GM21360 (cell line): Measurements from ENCODE around the gene STOML1.
A peak's percentile ranks its signal among the peaks of the same experiment; 100 is the strongest.

Experiments
- ATAC-seq: cut with Tn5 transposase; IDR thresholded peaks from one replicate; pipeline ENCODE4 v1.9.1; 2021; ENCODE audit warnings: mild to moderate bottlenecking, moderate library complexity; ENCODE audit not compliant: unreplicated experiment

Gene STOML1

GRCh38 chr15:73991726-73992593 lies at the start of gene STOML1:
TSS of gene STOML1 (minus strand) at chr15:73992295. CDS start at chr15:73992223, 72 bp downstream.
- ATAC-seq = peak; percentile 61

GRCh38 chr15:74041311-74041756 lies 49.2 kb upstream of the STOML1 start:
- ATAC-seq = no peak

- ATAC-seq = no peak
These were observed 48.2 kb upstream of the STOML1 start for GRCh38 chr15:74040109-74040850.

- no peak for ATAC-seq
These were observed 47.5 kb upstream of the STOML1 start for GRCh38 chr15:74039656-74040010.

- no peak for ATAC-seq
These were observed 46.9 kb upstream of the STOML1 start for GRCh38 chr15:74038707-74039655.

- no peak for ATAC-seq
These were observed 45.3 kb upstream of the STOML1 start for GRCh38 chr15:74037171-74038117.

GRCh38 chr15:74036271-74037170 lies 44.4 kb upstream of the STOML1 start:
- ATAC-seq = no peak

- no peak for ATAC-seq
These were observed 43.3 kb upstream of the STOML1 start for GRCh38 chr15:74035121-74036017.

- no peak for ATAC-seq
These were observed 42.2 kb upstream of the STOML1 start for GRCh38 chr15:74034206-74034755.

GRCh38 chr15:74032606-74033561 lies 40.8 kb upstream of the STOML1 start:
- no peak for ATAC-seq

- no peak for ATAC-seq
These were observed 40.0 kb upstream of the STOML1 start for GRCh38 chr15:74032046-74032445.

GRCh38 chr15:74028646-74029045 lies 36.6 kb upstream of the STOML1 start:
- ATAC-seq = no peak

GRCh38 chr15:74027688-74028087 lies 35.6 kb upstream of the STOML1 start:
- ATAC-seq = no peak

GRCh38 chr15:74025436-74025835 lies 33.3 kb upstream of the STOML1 start:
- ATAC-seq = no peak

GRCh38 chr15:74024687-74025086 lies 32.6 kb upstream of the STOML1 start:
- ATAC-seq = no peak

- no peak for ATAC-seq
These were observed 30.8 kb upstream of the STOML1 start for GRCh38 chr15:74022706-74023470.
